ENCODE results near the gene TMPRSS13. TPM values are rescaled to one million over a fixed set of nuclear protein-coding genes. Genes with fewer than 3 reads are reported as not detected.
A peak's percentile ranks its signal among the peaks of the same experiment; 100 is the strongest.

Gene TMPRSS13
- polyA plus RNA-seq, 3 donors, result 0.17 to 2.4 (median 0.37) TPM

GRCh38 chr11:117903505-117904382 lies 25.5 kb downstream of the TMPRSS13 start:
- Histone ChIP-seq H3K79me2 (ENCODE audit: insufficient read depth, low read length) (no peaks in the 10 kb centered on the region), H3K4me3 (replicated peaks in 1 of 3; ENCODE audit: low read depth in 2 of 3, low read length in 3 of 3) (no peak overlapping the region), H3K36me3 (replicated peaks in 1 of 2; ENCODE audit: control insufficient read depth in 1 of 2, insufficient read depth in 2 of 2, low read length in 2 of 2) (no peaks in the 10 kb centered on the region), H3K9me3 (replicated peaks in 1 of 2; ENCODE audit: control insufficient read depth in 1 of 2, insufficient read depth in 1 of 2, low read length in 2 of 2) (no peaks in the 10 kb centered on the region), H3K4me1 (ENCODE audit: control insufficient read depth in 1 of 2, insufficient read depth in 2 of 2, low read length in 2 of 2) (peaks cover 21 to 36% of the 10 kb centered on the region in 2 donors), H2AFZ (ENCODE audit: insufficient read depth, low read depth, low read length, poor library complexity, severe bottlenecking) (no peak overlapping the region), H3K9ac (ENCODE audit: insufficient read depth, low read length, poor library complexity, severe bottlenecking) (no peak overlapping the region), H3K4me2 (replicated peaks; ENCODE audit: extremely low read depth, low read length, poor library complexity, severe bottlenecking) (no peak overlapping the region), H3K27me3 (ENCODE audit: control insufficient read depth in 2 of 2, insufficient read depth in 2 of 2, low read length in 2 of 2) (no peaks in the 10 kb centered on the region), H3K27ac (ENCODE audit: low read depth in 1 of 2, low read length in 2 of 2) (no peak overlapping the region), H4K20me1 (ENCODE audit: insufficient read depth, low read length) (no peaks in the 10 kb centered on the region)
- peaks cover 2 to 3% (median 2%) of the 10 kb centered on the region in 3 donors for H3K27me3 Mint-ChIP-seq (ENCODE audit: low read depth in 3 of 3)
- DNase-seq, result no peak
- peaks cover 36% of the 10 kb centered on the region for H3K4me1 Mint-ChIP-seq
- intact Hi-C loops (cut with micrococcal nuclease), result loop anchor here (5.0 to 10.0 kb wide), 2 partner anchors 49 to 81 kb away; partner anchors contain the start of gene FXYD2 (in 1 of the 2)
- H3K9me3 Mint-ChIP-seq, result peaks cover 0 to 1% (median 0%) of the 10 kb centered on the region in 7 donors
- no peaks in the 10 kb centered on the region for H3K36me3 Mint-ChIP-seq
- TF ChIP-seq, protein P1, sequence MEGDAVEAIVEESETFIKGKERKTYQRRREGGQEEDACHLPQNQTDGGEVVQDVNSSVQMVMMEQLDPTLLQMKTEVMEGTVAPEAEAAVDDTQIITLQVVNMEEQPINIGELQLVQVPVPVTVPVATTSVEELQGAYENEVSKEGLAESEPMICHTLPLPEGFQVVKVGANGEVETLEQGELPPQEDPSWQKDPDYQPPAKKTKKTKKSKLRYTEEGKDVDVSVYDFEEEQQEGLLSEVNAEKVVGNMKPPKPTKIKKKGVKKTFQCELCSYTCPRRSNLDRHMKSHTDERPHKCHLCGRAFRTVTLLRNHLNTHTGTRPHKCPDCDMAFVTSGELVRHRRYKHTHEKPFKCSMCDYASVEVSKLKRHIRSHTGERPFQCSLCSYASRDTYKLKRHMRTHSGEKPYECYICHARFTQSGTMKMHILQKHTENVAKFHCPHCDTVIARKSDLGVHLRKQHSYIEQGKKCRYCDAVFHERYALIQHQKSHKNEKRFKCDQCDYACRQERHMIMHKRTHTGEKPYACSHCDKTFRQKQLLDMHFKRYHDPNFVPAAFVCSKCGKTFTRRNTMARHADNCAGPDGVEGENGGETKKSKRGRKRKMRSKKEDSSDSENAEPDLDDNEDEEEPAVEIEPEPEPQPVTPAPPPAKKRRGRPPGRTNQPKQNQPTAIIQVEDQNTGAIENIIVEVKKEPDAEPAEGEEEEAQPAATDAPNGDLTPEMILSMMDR (IDR thresholded peaks at IDR 0.05), result no peak
- 95% methylated on average over 8 of the region's 14 CpGs for WGBS (ENCODE audit: insufficient coverage)
- H3K27ac Mint-ChIP-seq, result no peak overlapping the region
- no peak overlapping the region for H3K4me3 Mint-ChIP-seq

DNA sequence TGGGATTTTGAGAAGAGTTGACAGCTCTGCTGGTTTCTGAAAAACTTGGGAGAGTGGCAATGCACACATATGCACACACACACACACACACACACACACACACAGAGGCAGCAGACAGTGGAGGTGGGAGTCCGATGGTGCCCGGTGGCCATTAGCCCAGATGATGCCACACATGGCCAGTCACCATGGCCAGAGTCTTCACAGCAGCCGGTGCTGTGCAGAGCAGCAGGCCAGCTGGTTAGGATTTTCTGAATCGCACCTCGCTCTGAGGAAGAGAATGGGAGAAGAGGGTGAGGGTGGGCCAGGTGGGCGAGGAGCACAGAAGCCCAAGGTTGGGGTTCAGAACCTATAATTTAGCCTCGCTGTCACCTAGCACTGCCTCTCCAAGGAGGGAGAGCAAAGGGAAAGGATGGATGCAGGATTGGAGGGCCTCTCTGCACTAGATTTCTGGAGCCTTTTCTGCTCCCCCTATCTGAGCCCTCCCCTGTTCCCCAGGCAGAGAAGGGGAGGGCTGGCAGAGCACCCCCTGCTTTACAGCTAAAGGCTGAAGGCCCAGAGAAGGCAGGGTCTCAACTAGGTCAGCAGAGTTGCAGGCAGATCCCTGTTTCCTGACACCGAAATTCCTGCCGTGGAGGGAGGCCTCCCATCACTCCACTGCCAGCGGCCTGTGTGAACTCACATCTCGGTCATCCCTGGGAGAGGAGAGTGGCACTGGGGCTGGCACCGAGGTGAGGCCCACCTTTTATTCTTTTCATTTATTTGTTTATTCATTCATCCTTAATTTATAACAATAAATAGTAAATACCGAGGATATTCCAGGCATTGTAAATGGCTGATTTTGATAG lies 27.0 kb downstream of the TMPRSS13 start:
- no peak for DNase-seq
- TF ChIP-seq, protein P1 (IDR thresholded peaks at IDR 0.05), result no peak
- H3K27me3 ChIP-seq (ENCODE audit: control insufficient read depth in 2 of 2, insufficient read depth in 2 of 2, low read length in 2 of 2), result no peaks in the 10 kb centered on the region
- no peak overlapping the region for H3K4me3 ChIP-seq (replicated peaks in 1 of 3; ENCODE audit: low read depth in 2 of 3, low read length in 3 of 3)
- no peak overlapping the region for H3K27ac ChIP-seq (ENCODE audit: low read depth in 1 of 2, low read length in 2 of 2)
- peaks cover 24% of the 10 kb centered on the region for H3K4me1 Mint-ChIP-seq
- no peak overlapping the region for H3K4me3 Mint-ChIP-seq
- H3K4me1 ChIP-seq (ENCODE audit: control insufficient read depth in 1 of 2, insufficient read depth in 2 of 2, low read length in 2 of 2), result peaks cover 15 to 23% of the 10 kb centered on the region in 2 donors
- H3K4me2 ChIP-seq (replicated peaks; ENCODE audit: extremely low read depth, low read length, poor library complexity, severe bottlenecking), result no peak overlapping the region
- no peak overlapping the region for H3K9ac ChIP-seq (ENCODE audit: insufficient read depth, low read length, poor library complexity, severe bottlenecking)
- H3K36me3 Mint-ChIP-seq, result no peaks in the 10 kb centered on the region
- no peak overlapping the region for H2AFZ ChIP-seq (ENCODE audit: insufficient read depth, low read depth, low read length, poor library complexity, severe bottlenecking)
- H4K20me1 ChIP-seq (ENCODE audit: insufficient read depth, low read length), result no peaks in the 10 kb centered on the region
- H3K9me3 ChIP-seq (replicated peaks in 1 of 2; ENCODE audit: control insufficient read depth in 1 of 2, insufficient read depth in 1 of 2, low read length in 2 of 2), result no peaks in the 10 kb centered on the region
- H3K9me3 Mint-ChIP-seq, result peaks cover 0 to 1% (median 0%) of the 10 kb centered on the region in 7 donors
- peak overlapping the region in 1 of 7 donors; percentile 34 for H3K27ac Mint-ChIP-seq
- peaks cover 2 to 3% (median 2%) of the 10 kb centered on the region in 3 donors for H3K27me3 Mint-ChIP-seq (ENCODE audit: low read depth in 3 of 3)
- intact Hi-C loops (cut with micrococcal nuclease), result loop anchor here (5.0 to 10.0 kb wide), 2 partner anchors 47 to 80 kb away; partner anchors contain the start of gene FXYD2 (in 1 of the 2)
- 97% methylated on average over 5 of the region's 13 CpGs for WGBS (ENCODE audit: insufficient coverage)
- H3K36me3 ChIP-seq (replicated peaks in 1 of 2; ENCODE audit: control insufficient read depth in 1 of 2, insufficient read depth in 2 of 2, low read length in 2 of 2), result no peaks in the 10 kb centered on the region
- H3K79me2 ChIP-seq (ENCODE audit: insufficient read depth, low read length), result no peaks in the 10 kb centered on the region
